DOHH2 (cell line): ENCODE results near the gene FDXR.
"Not testable (repeated sequence)": the region's sequence is repeated elsewhere in the genome, so short reads cannot be mapped to it uniquely, and the experiment has no call there.

Experiments used
- H3F3A ChIP-seq: fragments of 200-600 bp; sonication (generic), shearing (Covaris generic); 2 replicates; pipeline ENCODE4 v1.6.0; 2016; ENCODE audit warnings: antibody characterized with exemption, mild to moderate bottlenecking; ENCODE audit not compliant: control insufficient read depth, insufficient read depth
- H3K27ac ChIP-seq: fragments of 200-600 bp; sonication (generic); 2 replicates; pipeline ENCODE4 v1.5.1; 2014; ENCODE audit warnings: low read depth, mild to moderate bottlenecking, low read length, moderate library complexity
- H3K27me3 ChIP-seq: fragments of 200-600 bp; sonication (generic); 2 replicates; pipeline ENCODE4 v1.6.1; 2014; ENCODE audit warnings: mild to moderate bottlenecking, low read length, mixed read lengths; ENCODE audit not compliant: control insufficient read depth
- H3K36me3 ChIP-seq: fragments of 200-600 bp; sonication (generic); 2 replicates; pipeline ENCODE4 v1.6.1; 2014; ENCODE audit warnings: mild to moderate bottlenecking, low read length, moderate library complexity, mixed read lengths; ENCODE audit not compliant: control insufficient read depth
- H3K4me1 ChIP-seq: fragments of 200-600 bp; sonication (generic); 2 replicates; pipeline ENCODE4 v1.6.1; 2014; ENCODE audit warnings: mild to moderate bottlenecking, low read length, mixed read lengths; ENCODE audit not compliant: control insufficient read depth
- H3K4me2 ChIP-seq: fragments of 200-600 bp; sonication (generic); 2 replicates; pipeline ENCODE4 v1.6.0; 2014; ENCODE audit warnings: mild to moderate bottlenecking, low read length, moderate library complexity
- H3K4me3 ChIP-seq: fragments of 200-600 bp; sonication (generic); 2 replicates; pipeline ENCODE4 v1.5.1; 2014; ENCODE audit warnings: mild to moderate bottlenecking, low read length, mixed read lengths
- H3K79me2 ChIP-seq: fragments of 200-600 bp; sonication (generic); 2 replicates; pipeline ENCODE4 v1.6.1; 2014; ENCODE audit warnings: mild to moderate bottlenecking, low read length, mixed read lengths; ENCODE audit not compliant: control insufficient read depth
- H3K9me2 ChIP-seq: fragments of 200-600 bp; sonication (generic); replicated peaks from 2 replicates; pipeline ENCODE4 v1.6.1; 2014; ENCODE audit warnings: mild to moderate bottlenecking, low read length, mixed read lengths; ENCODE audit not compliant: control insufficient read depth
- H3K9me3 ChIP-seq: fragments of 200-600 bp; sonication (generic); 2 replicates; pipeline ENCODE4 v1.6.1; 2014; ENCODE audit warnings: antibody characterized with exemption, low read length, mixed read lengths; ENCODE audit not compliant: control insufficient read depth, insufficient read depth
- H4K20me1 ChIP-seq: fragments of 200-600 bp; sonication (generic); 2 replicates; pipeline ENCODE4 v1.6.0; 2014; ENCODE audit warnings: low read depth, mild to moderate bottlenecking, antibody characterized with exemption, low read length, moderate library complexity; ENCODE audit not compliant: control insufficient read depth, insufficient read depth
- EZH2phosphoT487 ChIP-seq: fragments of 200-600 bp; sonication (generic); IDR thresholded peaks from 2 replicates; pipeline ENCODE4 v1.6.1; 2017; ENCODE audit warnings: borderline replicate concordance, mild to moderate bottlenecking, antibody characterized with exemption, low read length, moderate library complexity, mixed read lengths
- TF ChIP-seq, protein P1 (sequence below): fragments of 200-600 bp; sonication (generic); IDR thresholded peaks from one replicate; pipeline ENCODE4 v1.5.1; 2014; ENCODE audit warnings: antibody characterized with exemption, mild to moderate bottlenecking, low read depth, low read length; ENCODE audit not compliant: poor library complexity, severe bottlenecking

FDXR gene

GRCh38 chr17:74870512-74870911 lies 2.3 kb downstream of the FDXR start:
- H3K79me2 ChIP-seq, result peaks cover 11% of the 10 kb centered on the region
- no peaks in the 10 kb centered on the region for H3K27me3 ChIP-seq
- 0 out of 2 replicates have a peak, but pooled peaks cover 3% of the 10 kb centered on the region for H3K36me3 ChIP-seq
- TF ChIP-seq, protein P1, sequence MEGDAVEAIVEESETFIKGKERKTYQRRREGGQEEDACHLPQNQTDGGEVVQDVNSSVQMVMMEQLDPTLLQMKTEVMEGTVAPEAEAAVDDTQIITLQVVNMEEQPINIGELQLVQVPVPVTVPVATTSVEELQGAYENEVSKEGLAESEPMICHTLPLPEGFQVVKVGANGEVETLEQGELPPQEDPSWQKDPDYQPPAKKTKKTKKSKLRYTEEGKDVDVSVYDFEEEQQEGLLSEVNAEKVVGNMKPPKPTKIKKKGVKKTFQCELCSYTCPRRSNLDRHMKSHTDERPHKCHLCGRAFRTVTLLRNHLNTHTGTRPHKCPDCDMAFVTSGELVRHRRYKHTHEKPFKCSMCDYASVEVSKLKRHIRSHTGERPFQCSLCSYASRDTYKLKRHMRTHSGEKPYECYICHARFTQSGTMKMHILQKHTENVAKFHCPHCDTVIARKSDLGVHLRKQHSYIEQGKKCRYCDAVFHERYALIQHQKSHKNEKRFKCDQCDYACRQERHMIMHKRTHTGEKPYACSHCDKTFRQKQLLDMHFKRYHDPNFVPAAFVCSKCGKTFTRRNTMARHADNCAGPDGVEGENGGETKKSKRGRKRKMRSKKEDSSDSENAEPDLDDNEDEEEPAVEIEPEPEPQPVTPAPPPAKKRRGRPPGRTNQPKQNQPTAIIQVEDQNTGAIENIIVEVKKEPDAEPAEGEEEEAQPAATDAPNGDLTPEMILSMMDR, result no peak
- no peak for TF ChIP-seq EZH2phosphoT487
- H4K20me1 ChIP-seq, result no peaks in the 10 kb centered on the region
- H3K9me2 ChIP-seq, result no peaks in the 10 kb centered on the region
- H3F3A ChIP-seq, result peaks cover 7% of the 10 kb centered on the region
- no peak overlapping the region for H3K4me3 ChIP-seq
- no peak overlapping the region for H3K4me2 ChIP-seq
- no peak overlapping the region for H3K27ac ChIP-seq
- no peaks in the 10 kb centered on the region for H3K9me3 ChIP-seq
- H3K4me1 ChIP-seq, result peaks cover 18% of the 10 kb centered on the region

DNA sequence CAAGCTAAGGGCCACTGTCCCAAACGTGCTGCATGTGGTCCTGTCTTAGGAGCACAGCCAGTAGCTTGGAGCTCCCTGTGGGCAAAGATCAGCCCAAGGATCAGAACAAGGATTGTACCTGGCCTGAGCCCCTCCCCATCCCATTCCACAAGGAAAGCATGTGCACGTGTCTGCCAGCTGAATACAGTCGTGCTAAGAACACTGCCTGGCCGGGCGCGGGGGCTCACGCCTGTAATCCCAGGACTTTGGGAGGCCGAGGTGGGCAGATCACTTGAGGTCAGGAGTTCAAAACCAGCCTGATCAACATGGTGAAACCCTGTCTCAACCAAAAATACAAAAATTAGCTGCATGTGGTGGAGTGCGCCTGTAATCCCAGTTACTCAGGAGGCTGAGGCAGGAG lies 2.8 kb downstream of the FDXR start:
- H3F3A ChIP-seq, H3K9me3 ChIP-seq, H3K27ac ChIP-seq, H3K36me3 ChIP-seq, H3K9me2 ChIP-seq, H3K4me2 ChIP-seq, H3K4me3 ChIP-seq, H3K27me3 ChIP-seq, H4K20me1 ChIP-seq: not testable (repeated sequence)
- Histone ChIP-seq H3K4me1 (peaks cover 18% of the 10 kb centered on the region), H3K79me2 (peaks cover 11% of the 10 kb centered on the region)

DNA sequence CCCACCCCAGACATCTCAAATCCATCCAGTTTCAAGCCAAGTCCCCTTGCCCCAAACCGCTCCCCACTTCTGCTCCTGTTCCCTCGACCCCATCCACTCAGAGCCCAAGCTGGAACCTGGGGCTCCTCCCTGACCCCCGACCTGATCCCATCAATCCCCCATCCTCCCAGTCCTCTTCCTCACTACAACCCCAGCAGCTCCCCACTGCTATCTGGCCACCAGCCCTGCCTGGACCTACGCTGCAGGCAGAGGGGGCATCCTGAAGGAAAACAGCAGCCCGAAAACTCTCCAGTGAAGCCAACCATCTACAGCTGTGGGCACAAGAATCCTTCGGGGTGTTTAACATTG lies 3.9 kb downstream of the FDXR start:
- 0 out of 2 replicates have a peak, but pooled peaks cover 3% of the 10 kb centered on the region for H3K36me3 ChIP-seq

DNA sequence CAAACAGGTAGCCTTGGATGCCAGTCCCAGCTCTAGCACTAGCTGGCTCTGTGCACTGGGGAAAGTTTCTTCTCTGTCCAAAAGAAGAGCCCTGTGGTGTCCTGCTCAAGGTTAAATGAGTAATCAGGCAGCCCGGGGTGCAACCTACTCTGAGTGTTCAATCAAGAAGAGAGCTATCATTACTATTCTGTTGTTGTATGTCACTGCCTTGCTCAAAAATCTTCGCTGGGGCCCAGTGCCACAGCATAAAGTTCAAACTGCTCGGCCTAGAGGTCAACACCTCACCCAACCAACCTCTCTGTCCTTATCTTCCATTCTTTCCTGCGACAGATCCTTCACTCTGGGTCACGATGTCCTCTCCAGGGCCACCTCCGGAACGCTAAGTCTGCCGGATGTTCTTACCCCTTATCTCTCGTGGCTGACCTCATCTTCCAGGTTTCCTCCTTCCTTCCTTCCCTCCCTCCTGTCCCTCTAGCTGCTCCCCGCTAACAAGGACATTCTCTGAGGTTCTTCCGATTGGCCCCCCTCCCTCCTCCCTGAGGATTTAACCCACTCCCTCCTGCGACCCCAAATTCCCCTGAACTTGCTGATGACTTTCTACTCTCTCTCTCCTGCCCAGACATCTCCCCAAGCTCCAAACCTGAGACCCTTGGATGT lies 4.4 kb downstream of the FDXR start:
- H3K27ac ChIP-seq, result no peak overlapping the region
- H3F3A ChIP-seq, result 0 out of 2 replicates have a peak, but pooled peaks cover 2% of the 10 kb centered on the region
- no peaks in the 10 kb centered on the region for H3K27me3 ChIP-seq
- H3K4me2 ChIP-seq, result no peak overlapping the region
- TF ChIP-seq, protein P1, result no peak
- TF ChIP-seq EZH2phosphoT487, result no peak
- H3K79me2 ChIP-seq, result peaks cover 4% of the 10 kb centered on the region; the same call in 1 of the 2 replicates
- H4K20me1 ChIP-seq, result no peaks in the 10 kb centered on the region
- H3K36me3 ChIP-seq, result 0 out of 2 replicates have a peak, but pooled peaks cover under 1% of the 10 kb centered on the region
- no peak overlapping the region for H3K4me3 ChIP-seq
- H3K4me1 ChIP-seq, result peaks cover 9% of the 10 kb centered on the region
- H3K9me3 ChIP-seq, result no peaks in the 10 kb centered on the region
- no peaks in the 10 kb centered on the region for H3K9me2 ChIP-seq

More for the DNA sequence above, 3.9 kb downstream of the FDXR start:
- Histone ChIP-seq H3K4me1 (peaks cover 10% of the 10 kb centered on the region), H3K9me2 (no peaks in the 10 kb centered on the region), H4K20me1 (no peaks in the 10 kb centered on the region), H3K9me3 (no peaks in the 10 kb centered on the region), H3F3A (0 out of 2 replicates have a peak, but pooled peaks cover 2% of the 10 kb centered on the region), H3K4me3 (no peak overlapping the region), H3K27me3 (no peaks in the 10 kb centered on the region), H3K4me2 (no peak overlapping the region), H3K79me2 (peaks cover 8% of the 10 kb centered on the region), H3K27ac (no peak overlapping the region)
- TF ChIP-seq EZH2phosphoT487, result no peak
- TF ChIP-seq, protein P1, result no peak
